HepG2 (cell line): ENCODE measurements around the gene ETFB. TPM values are rescaled to one million over a fixed set of nuclear protein-coding genes. Genes with fewer than 3 reads are reported as not detected.

Source experiments
- BRD4 ChIP-seq: sonication (generic); formaldehyde crosslinking; IDR thresholded peaks from 2 replicates; pipeline ENCODE4 v1.4.0; 2020; ENCODE audit warnings: missing genetic modification reagents
- FUBP1 ChIP-seq: sonication (generic); formaldehyde crosslinking; IDR thresholded peaks from 2 replicates; pipeline ENCODE4 v1.5.1; 2020; ENCODE audit warnings: missing genetic modification reagents, mild to moderate bottlenecking, borderline replicate concordance
- MAX ChIP-seq: IDR thresholded peaks from 2 replicates; pipeline ENCODE4 v1.6.1; 2012; ENCODE audit warnings: inconsistent platforms
- SETDB1 ChIP-seq: sonication (generic); formaldehyde crosslinking; IDR thresholded peaks from 2 replicates; pipeline ENCODE4 v1.5.1; 2020; ENCODE audit warnings: missing genetic modification reagents, mild to moderate bottlenecking, borderline replicate concordance
- TCF12 ChIP-seq, 2 experiments: fragments of 450-650 bp in 1 of 2; sonication (generic) in 1 of 2; formaldehyde crosslinking in 1 of 2; IDR thresholded peaks; 2 replicates each; pipeline versions ENCODE4 v1.6.1 to v1.8.0; 2017 to 2022; ENCODE audit warnings: antibody characterized with exemption in 1 of 2, mild to moderate bottlenecking in 1 of 2, missing genetic modification reagents in 1 of 2, moderate library complexity in 1 of 2
- TRAFD1 ChIP-seq: sonication (generic); formaldehyde crosslinking; IDR thresholded peaks from 2 replicates; pipeline ENCODE4 v1.5.1; 2020; ENCODE audit warnings: missing genetic modification reagents, mild to moderate bottlenecking, borderline replicate concordance
- YEATS4 ChIP-seq: sonication (generic); formaldehyde crosslinking; IDR thresholded peaks from 2 replicates; pipeline ENCODE4 v1.4.0; 2020; ENCODE audit warnings: missing genetic modification reagents, borderline replicate concordance
- ZBTB10 ChIP-seq: sonication (generic); formaldehyde crosslinking; IDR thresholded peaks from 2 replicates; pipeline ENCODE4 v1.4.0; 2020; ENCODE audit warnings: missing genetic modification reagents, borderline replicate concordance
- ZBTB21 ChIP-seq: sonication (generic); formaldehyde crosslinking; IDR thresholded peaks from 2 replicates; pipeline ENCODE4 v1.4.0; 2020; ENCODE audit warnings: missing genetic modification reagents
- ZNF18 ChIP-seq: sonication (generic); formaldehyde crosslinking; IDR thresholded peaks from 2 replicates; pipeline ENCODE4 v1.8.0; 2022; ENCODE audit warnings: mild to moderate bottlenecking, missing genetic modification reagents; ENCODE audit not compliant: insufficient replicate concordance
- ZNF430 ChIP-seq: sonication (generic); formaldehyde crosslinking; IDR thresholded peaks from 2 replicates; pipeline ENCODE4 v1.9.0; 2021; ENCODE audit warnings: mild to moderate bottlenecking, missing genetic modification reagents
- ZNF879 ChIP-seq: sonication (generic); formaldehyde crosslinking; IDR thresholded peaks from 2 replicates; pipeline ENCODE4 v1.8.1; 2023; ENCODE audit warnings: missing genetic modification reagents
- polyA plus RNA-seq, 8 experiments: library from polyadenylated mRNA; depleted of rRNA in 3 of 8; stranded (reverse) in 7 of 8; unstranded in 1 of 8; fragments of >200 nt; fragmentation: Illumina TruSeq in 4 of 8; extraction: Trizol in 4 of 8; gene quantifications; 2 replicates each; pipeline versions ENCODE4 v1.2.1 to v1.2.3, GENCODE V29; 2011 to 2016; ENCODE audit warnings: low read depth in 4 of 8, missing spikeins in 1 of 8, mixed read lengths in 1 of 8; ENCODE audit not compliant: insufficient read depth in 1 of 8
- total RNA-seq, 5 experiments: library from RNA; depleted of rRNA; stranded (reverse); fragments of >200 nt; fragmentation: Illumina TruSeq; extraction: Trizol; gene quantifications; 2 replicates each; pipeline ENCODE4 v1.2.3, GENCODE V29; 2016; ENCODE audit warnings: low read depth in 1 of 5
- TF ChIP-seq, protein P1 (sequence below): sonication (generic); formaldehyde crosslinking; IDR thresholded peaks from 2 replicates; pipeline ENCODE4 v1.5.0; 2020; ENCODE audit warnings: missing genetic modification reagents
- TF ChIP-seq, protein P2 (sequence below): sonication (generic); formaldehyde crosslinking; IDR thresholded peaks from 2 replicates; pipeline ENCODE4 v1.9.0; 2022; ENCODE audit warnings: low read depth, missing genetic modification reagents

The ETFB gene
- total and polyA plus RNA-seq, 2 of the 13 experiments (the other 11 are each of a cell fraction or from before 2014, with no cell fraction given): 678 to 1,314 TPM

DNA sequence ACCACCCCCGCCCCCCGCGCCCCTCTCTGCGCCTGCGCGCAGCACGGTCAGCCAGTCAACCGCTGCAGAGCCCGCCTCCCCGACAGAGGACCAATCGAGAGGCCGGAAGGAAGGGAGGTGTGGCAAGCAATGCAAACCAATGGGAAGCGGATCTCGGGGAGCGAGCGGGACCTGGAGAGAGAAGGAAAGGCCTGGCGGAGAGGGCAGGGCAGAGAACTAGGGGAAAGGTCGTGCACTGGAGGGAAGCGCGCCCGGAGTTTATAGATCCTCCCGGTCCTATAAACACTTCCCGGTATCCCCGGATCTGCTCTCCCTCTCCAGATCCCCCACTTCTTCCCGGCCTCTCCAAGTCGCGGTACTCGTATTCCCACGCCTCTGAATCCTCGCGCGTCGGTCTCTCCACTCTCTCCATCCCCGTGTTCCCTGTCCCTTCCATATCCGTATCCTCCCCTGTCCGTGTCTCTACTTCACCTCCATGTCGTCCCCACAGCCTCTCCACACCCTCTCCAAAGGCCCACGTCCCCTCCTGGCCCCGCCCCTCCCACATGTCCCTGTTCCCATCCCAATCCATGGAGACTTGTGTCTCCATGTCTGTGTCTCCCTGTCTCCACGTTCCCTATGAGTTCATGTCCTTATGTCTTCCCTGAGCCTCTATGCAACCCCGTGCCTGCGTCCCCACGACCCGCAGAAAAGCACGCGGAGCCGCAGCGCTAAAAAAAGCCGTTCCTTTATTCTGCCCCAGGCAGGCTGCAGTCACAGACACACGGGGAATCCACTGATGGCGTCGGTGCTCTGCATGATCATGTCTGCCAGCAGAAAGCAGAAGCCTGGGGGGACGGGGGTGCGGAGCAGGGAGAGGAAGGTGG is 434 bp upstream of the ETFB start (continued):
- TF ChIP-seq, protein P1, sequence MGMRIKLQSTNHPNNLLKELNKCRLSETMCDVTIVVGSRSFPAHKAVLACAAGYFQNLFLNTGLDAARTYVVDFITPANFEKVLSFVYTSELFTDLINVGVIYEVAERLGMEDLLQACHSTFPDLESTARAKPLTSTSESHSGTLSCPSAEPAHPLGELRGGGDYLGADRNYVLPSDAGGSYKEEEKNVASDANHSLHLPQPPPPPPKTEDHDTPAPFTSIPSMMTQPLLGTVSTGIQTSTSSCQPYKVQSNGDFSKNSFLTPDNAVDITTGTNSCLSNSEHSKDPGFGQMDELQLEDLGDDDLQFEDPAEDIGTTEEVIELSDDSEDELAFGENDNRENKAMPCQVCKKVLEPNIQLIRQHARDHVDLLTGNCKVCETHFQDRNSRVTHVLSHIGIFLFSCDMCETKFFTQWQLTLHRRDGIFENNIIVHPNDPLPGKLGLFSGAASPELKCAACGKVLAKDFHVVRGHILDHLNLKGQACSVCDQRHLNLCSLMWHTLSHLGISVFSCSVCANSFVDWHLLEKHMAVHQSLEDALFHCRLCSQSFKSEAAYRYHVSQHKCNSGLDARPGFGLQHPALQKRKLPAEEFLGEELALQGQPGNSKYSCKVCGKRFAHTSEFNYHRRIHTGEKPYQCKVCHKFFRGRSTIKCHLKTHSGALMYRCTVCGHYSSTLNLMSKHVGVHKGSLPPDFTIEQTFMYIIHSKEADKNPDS (CRISPR knock-in tag): peak; percentile 54; the same call in 1 of the 2 replicates
- no peak for TF ChIP-seq ZBTB21 (CRISPR knock-in tag)
- TF ChIP-seq MAX: peak; percentile 17; the same call in 1 of the 2 replicates
- TF ChIP-seq YEATS4 (CRISPR knock-in tag): no peak
- no peak for TF ChIP-seq FUBP1 (CRISPR knock-in tag)
- no peak; the same call in 1 of the 2 replicates for TF ChIP-seq ZNF430 (CRISPR knock-in tag)
- no peak for TF ChIP-seq TRAFD1 (CRISPR knock-in tag)
- TF ChIP-seq BRD4 (CRISPR knock-in tag): peak; percentile 85; the same call in 1 of the 2 replicates
- TF ChIP-seq SETDB1: no peak
- no peak for TF ChIP-seq ZBTB10 (CRISPR knock-in tag)
- TF ChIP-seq, protein P2, sequence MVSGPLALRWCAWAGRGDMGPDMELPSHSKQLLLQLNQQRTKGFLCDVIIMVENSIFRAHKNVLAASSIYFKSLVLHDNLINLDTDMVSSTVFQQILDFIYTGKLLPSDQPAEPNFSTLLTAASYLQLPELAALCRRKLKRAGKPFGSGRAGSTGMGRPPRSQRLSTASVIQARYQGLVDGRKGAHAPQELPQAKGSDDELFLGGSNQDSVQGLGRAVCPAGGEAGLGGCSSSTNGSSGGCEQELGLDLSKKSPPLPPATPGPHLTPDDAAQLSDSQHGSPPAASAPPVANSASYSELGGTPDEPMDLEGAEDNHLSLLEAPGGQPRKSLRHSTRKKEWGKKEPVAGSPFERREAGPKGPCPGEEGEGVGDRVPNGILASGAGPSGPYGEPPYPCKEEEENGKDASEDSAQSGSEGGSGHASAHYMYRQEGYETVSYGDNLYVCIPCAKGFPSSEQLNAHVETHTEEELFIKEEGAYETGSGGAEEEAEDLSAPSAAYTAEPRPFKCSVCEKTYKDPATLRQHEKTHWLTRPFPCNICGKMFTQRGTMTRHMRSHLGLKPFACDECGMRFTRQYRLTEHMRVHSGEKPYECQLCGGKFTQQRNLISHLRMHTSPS (CRISPR knock-in tag): no peak
- no peak for TF ChIP-seq ZNF18 (CRISPR knock-in tag)
- TF ChIP-seq TCF12 (IDR thresholded peaks at IDR 0.05): no peak
- no peak for TF ChIP-seq TCF12 (CRISPR knock-in tag; IDR thresholded peaks at IDR 0.05)
- no peak for TF ChIP-seq ZNF879 (CRISPR knock-in tag)
